ENCODE measurements around the gene DAND5. TPM values are rescaled to one million over a fixed set of nuclear protein-coding genes. Genes with fewer than 3 reads are reported as not detected.

The DAND5 gene
- total and polyA plus RNA-seq, 5 experiments from 2014 or later, result not detected

DNA sequence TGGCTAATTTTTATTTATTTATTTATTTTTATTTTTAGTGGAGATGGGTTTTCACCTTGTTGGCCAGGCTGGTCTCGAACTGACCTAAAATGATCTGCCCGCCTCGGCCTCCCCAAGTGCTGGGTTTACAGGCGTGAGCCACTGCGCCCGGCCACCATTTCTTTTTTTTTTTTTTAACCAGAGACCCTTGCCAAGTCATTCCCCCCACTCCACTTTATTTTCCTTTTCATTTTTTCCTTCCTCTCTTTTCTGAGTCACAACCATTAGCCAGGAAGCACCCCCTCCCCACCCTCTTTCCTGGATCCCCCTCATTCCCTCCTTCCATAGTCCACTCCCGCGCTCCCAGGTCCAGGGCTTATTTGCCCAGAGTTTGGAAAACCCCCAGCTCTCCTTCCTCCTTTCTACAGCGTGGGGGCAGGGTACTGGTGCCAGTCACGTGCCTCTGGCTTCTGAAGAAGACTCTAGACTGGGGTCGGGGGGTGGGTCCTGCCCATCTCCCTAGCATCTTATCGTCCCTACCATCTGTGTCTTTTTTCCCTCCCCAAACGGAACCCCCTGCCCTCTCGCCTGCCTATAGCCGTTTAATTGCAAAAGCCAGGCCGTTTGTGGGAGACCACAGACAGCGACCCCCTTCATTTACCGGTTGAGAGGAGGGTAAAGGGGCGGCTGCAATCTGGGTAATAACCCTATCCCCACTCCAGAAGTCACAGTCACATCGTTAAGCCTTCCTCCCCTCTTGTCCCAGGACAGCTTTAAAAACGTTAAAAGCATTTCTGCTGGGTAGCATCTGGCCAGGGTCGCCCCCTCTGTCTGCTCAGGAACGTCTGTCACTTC lies 32.1 kb upstream of the DAND5 start:
- H3K27ac Mint-ChIP-seq, result peak overlapping the region; percentile 57 to 99 (median 96)
- H3K4me3 Mint-ChIP-seq, result peak overlapping the region; percentile 97 to 100 (median 98)
- no peak for ATAC-seq
- DNase-seq, result no peak
- peaks cover 34 to 71% (median 66%) of the 10 kb centered on the region in 4 donors for H3K4me1 Mint-ChIP-seq
- H3K27me3 Mint-ChIP-seq, result no peaks in the 10 kb centered on the region
- H3K36me3 Mint-ChIP-seq, result peaks cover 5 to 40% (median 10%) of the 10 kb centered on the region in 3 donors
- POLR2A ChIA-PET, result interaction anchor here (0.6 to 3.3 kb wide), 14 partner anchors 10 to 168 kb away, joined by 3 to 56 read pairs (median 6); partner anchors contain the start of genes GADD45GIP1, GCDH, JUNB and KLF1
- H3K9me3 Mint-ChIP-seq, result no peaks in the 10 kb centered on the region

DNA sequence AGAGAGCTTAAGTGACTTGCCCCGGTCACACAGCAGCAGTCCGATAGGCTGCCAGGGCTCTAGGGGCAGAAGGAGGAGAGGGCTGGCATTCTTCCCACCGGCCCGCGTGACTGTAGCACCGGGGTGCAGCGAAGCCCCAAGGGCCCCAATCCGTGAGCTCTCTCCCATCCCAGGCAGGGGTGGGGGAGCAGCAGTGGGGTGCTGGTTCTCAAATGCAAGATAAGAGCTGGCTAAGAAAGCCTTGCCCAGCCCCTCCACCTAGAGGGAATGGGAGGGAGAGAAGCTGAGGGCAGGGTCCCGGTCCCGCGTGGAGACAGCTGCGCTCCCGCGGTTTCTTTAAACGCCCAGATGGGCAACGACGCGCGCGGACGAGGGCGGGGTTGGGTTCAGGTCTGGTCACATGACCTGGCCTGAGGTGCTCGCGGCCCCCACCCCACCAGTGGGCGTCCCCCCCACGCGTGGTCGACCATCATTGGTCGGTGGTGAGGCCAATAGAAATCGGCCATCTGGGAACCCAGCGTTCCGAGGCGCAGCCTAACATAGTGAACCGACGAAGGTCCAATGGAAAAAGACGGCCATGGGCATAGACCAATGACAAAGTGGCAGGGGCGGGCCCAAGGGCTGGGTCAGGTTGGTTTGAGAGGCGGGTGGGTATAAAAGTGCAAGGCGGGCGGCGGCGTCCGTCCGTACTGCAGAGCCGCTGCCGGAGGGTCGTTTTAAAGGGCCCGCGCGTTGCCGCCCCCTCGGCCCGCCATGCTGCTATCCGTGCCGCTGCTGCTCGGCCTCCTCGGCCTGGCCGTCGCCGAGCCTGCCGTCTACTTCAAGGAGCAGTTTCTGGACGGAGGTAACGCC lies 31.2 kb upstream of the DAND5 start, which contains the start of gene CALR:
TSS of gene CALR (plus strand) at position 683 of the 852 bp plus-strand sequence. CDS start at position 754, 71 bp downstream.
- H3K27me3 Mint-ChIP-seq, result no peaks in the 10 kb centered on the region
- H3K4me3 Mint-ChIP-seq, result peak within 1 kb of the TSS; percentile 97 to 100 (median 98)
- POLR2A ChIA-PET, result interaction anchor here (0.6 to 3.3 kb wide), 16 partner anchors 9 to 1057 kb away, joined by 3 to 56 read pairs (median 6); partner anchors contain the start of genes GADD45GIP1, GCDH, JUNB and KLF1
- peak within 1 kb of the TSS; percentile 94 to 99 (median 96) for H3K27ac Mint-ChIP-seq
- no peaks in the 10 kb centered on the region for H3K9me3 Mint-ChIP-seq
- DNase-seq (peak; percentile 95 to 100 (median 100)), ATAC-seq (peak; percentile 88 to 91)
- H3K36me3 Mint-ChIP-seq, result peaks cover 5 to 44% (median 11%) of the 10 kb centered on the region in 3 donors
- H3K4me1 Mint-ChIP-seq, result peaks cover 27 to 70% (median 61%) of the 10 kb centered on the region in 4 donors

DNA sequence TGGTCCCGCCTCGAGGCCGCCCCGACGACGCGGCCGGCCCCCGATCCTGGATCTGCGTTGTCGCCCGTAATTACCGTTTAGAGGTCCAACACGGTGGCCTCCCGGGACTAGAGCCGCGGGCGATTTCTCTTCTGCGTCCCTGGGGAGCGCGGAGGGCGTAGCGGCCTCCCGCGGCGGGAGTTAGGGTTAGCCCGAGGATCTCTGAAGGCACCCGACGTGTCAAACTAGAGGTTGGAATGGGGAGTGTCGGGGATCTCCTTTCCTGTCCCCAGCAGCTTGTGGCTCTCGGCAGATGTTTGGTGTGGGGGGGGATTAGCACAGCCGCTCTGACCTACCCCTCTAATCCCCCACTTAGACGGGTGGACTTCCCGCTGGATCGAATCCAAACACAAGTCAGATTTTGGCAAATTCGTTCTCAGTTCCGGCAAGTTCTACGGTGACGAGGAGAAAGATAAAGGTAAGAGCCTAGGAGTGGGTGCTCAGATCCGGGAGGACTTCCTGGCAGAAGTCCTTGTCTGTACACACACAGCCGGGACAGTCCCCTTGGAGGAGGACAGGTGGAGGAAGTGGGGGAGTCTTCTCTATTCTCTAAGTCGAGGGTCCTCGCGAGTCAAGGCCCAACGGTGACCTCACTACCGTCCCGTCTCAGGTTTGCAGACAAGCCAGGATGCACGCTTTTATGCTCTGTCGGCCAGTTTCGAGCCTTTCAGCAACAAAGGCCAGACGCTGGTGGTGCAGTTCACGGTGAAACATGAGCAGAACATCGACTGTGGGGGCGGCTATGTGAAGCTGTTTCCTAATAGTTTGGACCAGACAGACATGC lies 30.4 kb upstream of the DAND5 start:
- POLR2A ChIA-PET, result interaction anchor here (0.8 to 3.3 kb wide), 8 partner anchors 9 to 161 kb away, joined by 3 to 56 read pairs (median 8); partner anchors contain the start of genes GADD45GIP1, GCDH, JUNB and KLF1
- Mint-ChIP-seq H3K9me3 (no peaks in the 10 kb centered on the region), H3K27me3 (no peaks in the 10 kb centered on the region), H3K36me3 (peaks cover 5 to 52% (median 16%) of the 10 kb centered on the region in 3 donors), H3K4me3 (peak overlapping the region; percentile 97 to 100 (median 98)), H3K27ac (peak overlapping the region; percentile 94 to 99 (median 96)), H3K4me1 (peaks cover 27 to 70% (median 61%) of the 10 kb centered on the region in 4 donors)
- peak; percentile 23 to 28 for ATAC-seq
- DNase-seq, result peak in 6 of 10 donors; percentile 15 to 70 (median 32)

DNA sequence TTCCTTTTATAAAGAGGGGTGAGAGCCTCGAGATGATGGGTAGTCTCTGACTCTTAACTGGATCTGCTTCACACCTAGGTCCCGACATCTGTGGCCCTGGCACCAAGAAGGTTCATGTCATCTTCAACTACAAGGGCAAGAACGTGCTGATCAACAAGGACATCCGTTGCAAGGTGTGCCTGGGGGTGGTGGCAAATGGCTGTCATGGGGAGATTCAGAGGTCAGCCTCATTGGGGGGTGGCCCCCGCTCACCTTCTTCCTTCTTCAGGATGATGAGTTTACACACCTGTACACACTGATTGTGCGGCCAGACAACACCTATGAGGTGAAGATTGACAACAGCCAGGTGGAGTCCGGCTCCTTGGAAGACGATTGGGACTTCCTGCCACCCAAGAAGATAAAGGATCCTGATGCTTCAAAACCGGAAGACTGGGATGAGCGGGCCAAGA lies 29.4 kb upstream of the DAND5 start:
- Mint-ChIP-seq H3K4me1 (peaks cover 27 to 74% (median 65%) of the 10 kb centered on the region in 4 donors), H3K27me3 (no peaks in the 10 kb centered on the region), H3K36me3 (peaks cover 5 to 58% (median 16%) of the 10 kb centered on the region in 3 donors), H3K27ac (peak overlapping the region; percentile 51 to 99 (median 96)), H3K4me3 (peak overlapping the region; percentile 97 to 100 (median 98)), H3K9me3 (no peaks in the 10 kb centered on the region)
- POLR2A ChIA-PET, result interaction anchor here (0.8 to 3.3 kb wide), 6 partner anchors 8 to 160 kb away, joined by 3 to 56 read pairs (median 6); partner anchors contain the start of genes GADD45GIP1, GCDH, KLF1 and SYCE2
- no peak for DNase-seq
- no peak for ATAC-seq

DNA sequence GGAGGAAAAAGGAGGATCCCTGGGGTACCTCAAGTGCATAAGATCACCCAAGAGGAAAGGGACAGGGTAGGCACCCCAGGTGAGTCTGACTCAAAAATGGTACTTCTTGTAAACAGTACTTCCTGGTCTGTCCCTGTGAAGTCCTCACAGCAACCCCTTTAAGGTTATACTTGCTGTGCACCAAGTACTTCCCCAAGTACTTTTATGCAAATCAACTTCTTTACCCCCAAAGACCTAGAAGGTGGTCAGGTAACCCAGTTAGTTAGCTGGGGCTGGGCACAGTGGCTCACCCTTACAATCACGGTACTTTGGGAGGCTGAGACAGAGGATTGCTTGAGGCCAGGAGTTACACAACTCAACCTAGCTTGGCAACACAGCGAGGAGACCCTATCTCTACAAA lies 28.5 kb upstream of the DAND5 start:
- POLR2A ChIA-PET, result interaction anchor here (0.6 to 1.1 kb wide), 4 partner anchors 13 to 259 kb away, joined by 3 to 6 read pairs (median 4); partner anchors contain the start of genes DHPS and SYCE2
- H3K9me3 Mint-ChIP-seq, result no peaks in the 10 kb centered on the region
- H3K27ac Mint-ChIP-seq, result peak overlapping the region; percentile 14 to 99 (median 90)
- H3K36me3 Mint-ChIP-seq, result peaks cover 5 to 63% (median 16%) of the 10 kb centered on the region in 3 donors
- ATAC-seq (no peak), DNase-seq (no peak)
- H3K4me3 Mint-ChIP-seq, result peak overlapping the region; percentile 40 to 100 (median 74)
- peaks cover 0 to 2% (median 0%) of the 10 kb centered on the region in 5 donors for H3K27me3 Mint-ChIP-seq
- H3K4me1 Mint-ChIP-seq, result peaks cover 33 to 81% (median 73%) of the 10 kb centered on the region in 4 donors

DNA sequence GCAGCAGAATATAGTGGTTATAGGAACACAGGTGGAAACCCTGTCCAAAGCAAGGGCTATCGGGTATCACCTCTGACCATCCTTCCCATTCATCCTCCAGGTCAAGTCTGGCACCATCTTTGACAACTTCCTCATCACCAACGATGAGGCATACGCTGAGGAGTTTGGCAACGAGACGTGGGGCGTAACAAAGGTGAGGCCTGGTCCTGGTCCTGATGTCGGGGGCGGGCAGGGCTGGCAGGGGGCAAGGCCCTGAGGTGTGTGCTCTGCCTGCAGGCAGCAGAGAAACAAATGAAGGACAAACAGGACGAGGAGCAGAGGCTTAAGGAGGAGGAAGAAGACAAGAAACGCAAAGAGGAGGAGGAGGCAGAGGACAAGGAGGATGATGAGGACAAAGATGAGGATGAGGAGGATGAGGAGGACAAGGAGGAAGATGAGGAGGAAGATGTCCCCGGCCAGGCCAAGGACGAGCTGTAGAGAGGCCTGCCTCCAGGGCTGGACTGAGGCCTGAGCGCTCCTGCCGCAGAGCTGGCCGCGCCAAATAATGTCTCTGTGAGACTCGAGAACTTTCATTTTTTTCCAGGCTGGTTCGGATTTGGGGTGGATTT lies 25.8 kb upstream of the DAND5 start:
- Mint-ChIP-seq H3K9me3 (no peaks in the 10 kb centered on the region), H3K27ac (peak overlapping the region in 8 of 10 donors; percentile 47 to 92 (median 74)), H3K36me3 (peaks cover 5 to 72% (median 18%) of the 10 kb centered on the region in 3 donors), H3K4me1 (peaks cover 26 to 75% (median 62%) of the 10 kb centered on the region in 4 donors), H3K27me3 (peaks cover 0 to 2% (median 0%) of the 10 kb centered on the region in 5 donors), H3K4me3 (peak overlapping the region in 7 of 10 donors; percentile 6 to 75 (median 37))
- no peak for ATAC-seq
- DNase-seq, result no peak
- POLR2A ChIA-PET, result interaction anchor here (1.0 to 1.5 kb wide), 4 partner anchors 10 to 52 kb away, joined by 3 to 8 read pairs (median 4); partner anchors contain the start of genes FARSA, GADD45GIP1 and GCDH

DNA sequence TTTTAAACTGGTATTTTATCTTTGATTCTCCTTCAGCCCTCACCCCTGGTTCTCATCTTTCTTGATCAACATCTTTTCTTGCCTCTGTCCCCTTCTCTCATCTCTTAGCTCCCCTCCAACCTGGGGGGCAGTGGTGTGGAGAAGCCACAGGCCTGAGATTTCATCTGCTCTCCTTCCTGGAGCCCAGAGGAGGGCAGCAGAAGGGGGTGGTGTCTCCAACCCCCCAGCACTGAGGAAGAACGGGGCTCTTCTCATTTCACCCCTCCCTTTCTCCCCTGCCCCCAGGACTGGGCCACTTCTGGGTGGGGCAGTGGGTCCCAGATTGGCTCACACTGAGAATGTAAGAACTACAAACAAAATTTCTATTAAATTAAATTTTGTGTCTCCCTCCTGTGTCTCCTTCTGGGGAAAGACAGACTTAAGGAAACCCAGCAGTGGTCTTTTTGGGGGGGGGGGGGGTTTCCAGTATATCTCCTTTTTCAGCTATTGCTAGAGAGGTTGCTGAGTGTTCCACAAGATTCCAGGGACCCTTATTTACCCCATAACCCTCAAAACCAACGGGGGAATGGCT lies 25.2 kb upstream of the DAND5 start:
- H3K27me3 Mint-ChIP-seq, result peaks cover 0 to 2% (median 0%) of the 10 kb centered on the region in 5 donors
- H3K27ac Mint-ChIP-seq, result peak overlapping the region in 8 of 10 donors; percentile 59 to 99 (median 93)
- H3K36me3 Mint-ChIP-seq, result peaks cover 5 to 75% (median 18%) of the 10 kb centered on the region in 3 donors
- H3K4me1 Mint-ChIP-seq, result peaks cover 22 to 71% (median 57%) of the 10 kb centered on the region in 4 donors
- ATAC-seq (no peak), DNase-seq (no peak)
- peak overlapping the region in 3 of 10 donors; percentile 24 to 99 (median 38) for H3K4me3 Mint-ChIP-seq
- no peaks in the 10 kb centered on the region for H3K9me3 Mint-ChIP-seq
- POLR2A ChIA-PET, result interaction anchor here (0.6 to 1.5 kb wide), 4 partner anchors 11 to 53 kb away, joined by 3 to 8 read pairs (median 4); partner anchors contain the start of genes FARSA, GADD45GIP1 and GCDH

DNA sequence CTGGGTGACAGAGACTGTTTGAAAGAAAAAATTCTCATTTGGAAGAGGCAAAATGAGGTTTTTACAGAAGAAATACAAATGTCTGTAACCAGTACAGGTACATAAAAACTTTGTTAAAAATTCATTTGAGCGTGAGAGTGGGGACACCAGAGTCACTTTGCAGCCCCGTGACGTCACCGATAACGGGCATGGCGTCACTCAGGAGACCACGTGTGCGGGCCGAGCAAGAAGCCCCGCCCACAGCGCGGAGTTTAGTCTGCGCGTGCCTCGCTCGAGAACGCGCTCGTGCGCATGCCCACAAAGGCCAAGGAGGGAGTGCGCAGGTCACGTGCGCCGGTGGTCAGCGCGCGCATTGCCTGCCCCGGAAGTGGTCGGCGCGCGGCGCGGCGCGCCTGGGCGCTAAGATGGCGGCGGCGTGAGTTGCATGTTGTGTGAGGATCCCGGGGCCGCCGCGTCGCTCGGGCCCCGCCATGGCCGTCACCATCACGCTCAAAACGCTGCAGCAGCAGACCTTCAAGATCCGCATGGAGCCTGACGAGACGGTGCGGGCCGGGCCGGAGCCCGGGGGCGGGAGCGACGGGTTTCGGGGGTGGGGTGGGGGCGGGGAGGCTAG lies 23.8 kb upstream of the DAND5 start, which contains the start of gene RAD23A:
TSS of gene RAD23A (plus strand) at position 384 of the 613 bp plus-strand sequence. CDS start at position 471, 87 bp downstream.
- H3K4me1 Mint-ChIP-seq, result peaks cover 16 to 59% (median 48%) of the 10 kb centered on the region in 4 donors

DNA sequence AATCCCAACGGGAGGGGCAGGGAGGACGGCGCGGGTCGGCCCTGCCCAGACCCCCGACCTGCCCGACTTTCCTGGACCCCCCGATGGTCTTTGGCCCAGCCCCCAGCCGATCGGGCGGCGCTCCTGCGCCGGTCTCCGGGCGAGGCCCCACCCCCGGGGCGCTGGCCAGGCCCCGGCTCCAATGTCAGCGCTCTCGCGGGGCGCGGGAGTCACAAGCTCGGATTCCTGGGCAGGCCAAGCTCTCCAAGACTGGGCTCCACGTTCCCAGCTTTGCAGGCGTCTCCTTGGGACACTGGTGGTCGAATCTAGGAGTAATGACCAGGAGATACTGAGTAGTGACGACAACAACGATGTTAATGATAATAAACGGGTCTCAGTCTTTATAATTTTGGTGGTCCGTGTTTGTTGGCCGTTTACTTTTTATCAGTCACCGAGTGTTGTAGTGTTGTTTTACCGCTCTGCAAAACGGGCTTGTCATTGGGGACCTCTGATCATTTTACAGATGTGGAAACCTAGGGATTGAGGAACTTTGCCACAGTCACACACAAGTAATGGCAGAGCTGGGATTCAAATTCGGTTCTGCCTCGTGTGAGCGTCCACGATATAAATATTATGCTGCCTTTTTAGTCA lies 23.2 kb upstream of the DAND5 start:
- POLR2A ChIA-PET, result interaction anchor here (0.7 to 1.8 kb wide), 10 partner anchors 9 to 172 kb away, joined by 3 to 14 read pairs (median 4); partner anchors contain the start of genes FARSA, GADD45GIP1, GCDH and NACC1
- ATAC-seq (peak; percentile 52 to 57), DNase-seq (peak in 4 of 10 donors; percentile 17 to 56 (median 42))
- H3K4me3 Mint-ChIP-seq, result peak overlapping the region; percentile 80 to 99 (median 88)
- H3K27me3 Mint-ChIP-seq, result peaks cover 0 to 2% (median 0%) of the 10 kb centered on the region in 5 donors
- peak overlapping the region; percentile 89 to 99 (median 94) for H3K27ac Mint-ChIP-seq
- no peaks in the 10 kb centered on the region for H3K9me3 Mint-ChIP-seq
- H3K36me3 Mint-ChIP-seq, result peaks cover 0 to 75% (median 17%) of the 10 kb centered on the region in 3 donors
- H3K4me1 Mint-ChIP-seq, result peaks cover 13 to 54% (median 43%) of the 10 kb centered on the region in 4 donors

More for the DNA sequence above, 23.8 kb upstream of the DAND5 start, which contains the start of gene RAD23A:
- H3K27me3 Mint-ChIP-seq, result peaks cover 0 to 2% (median 0%) of the 10 kb centered on the region in 5 donors
- POLR2A ChIA-PET, result interaction anchor here (0.9 to 1.8 kb wide), 6 partner anchors 10 to 173 kb away, joined by 3 to 14 read pairs (median 5); partner anchors contain the start of genes FARSA, GADD45GIP1, NACC1 and SYCE2
- peak within 1 kb of the TSS; percentile 90 to 99 (median 96) for H3K27ac Mint-ChIP-seq
- peak within 1 kb of the TSS; percentile 86 to 99 (median 92) for H3K4me3 Mint-ChIP-seq
- H3K9me3 Mint-ChIP-seq, result no peaks in the 10 kb centered on the region
- DNase-seq (peak; percentile 96 to 99 (median 98)), ATAC-seq (peak; percentile 80 to 84)
- H3K36me3 Mint-ChIP-seq, result peaks cover 0 to 75% (median 18%) of the 10 kb centered on the region in 3 donors
